AG09309 (cell line): ENCODE data around the gene FHOD1.

Experiments used
- DNase-seq: peaks from one replicate; pipeline ENCODE4 v3.0.0-alpha.2; 2010; ENCODE audit warnings: low read depth
- H3K4me3 ChIP-seq: 2 replicates; pipeline ENCODE4 v1.5.1; 2011; ENCODE audit warnings: mild to moderate bottlenecking, low read depth, low read length, moderate library complexity; ENCODE audit not compliant: control insufficient read depth
- CTCF ChIP-seq: IDR thresholded peaks from 2 replicates; pipeline ENCODE4 v1.5.1; 2011; ENCODE audit warnings: mild to moderate bottlenecking, low read depth, low read length, inconsistent platforms; ENCODE audit not compliant: insufficient read depth, control insufficient read depth; ENCODE audit errors: missing control alignments

Gene FHOD1

DNA sequence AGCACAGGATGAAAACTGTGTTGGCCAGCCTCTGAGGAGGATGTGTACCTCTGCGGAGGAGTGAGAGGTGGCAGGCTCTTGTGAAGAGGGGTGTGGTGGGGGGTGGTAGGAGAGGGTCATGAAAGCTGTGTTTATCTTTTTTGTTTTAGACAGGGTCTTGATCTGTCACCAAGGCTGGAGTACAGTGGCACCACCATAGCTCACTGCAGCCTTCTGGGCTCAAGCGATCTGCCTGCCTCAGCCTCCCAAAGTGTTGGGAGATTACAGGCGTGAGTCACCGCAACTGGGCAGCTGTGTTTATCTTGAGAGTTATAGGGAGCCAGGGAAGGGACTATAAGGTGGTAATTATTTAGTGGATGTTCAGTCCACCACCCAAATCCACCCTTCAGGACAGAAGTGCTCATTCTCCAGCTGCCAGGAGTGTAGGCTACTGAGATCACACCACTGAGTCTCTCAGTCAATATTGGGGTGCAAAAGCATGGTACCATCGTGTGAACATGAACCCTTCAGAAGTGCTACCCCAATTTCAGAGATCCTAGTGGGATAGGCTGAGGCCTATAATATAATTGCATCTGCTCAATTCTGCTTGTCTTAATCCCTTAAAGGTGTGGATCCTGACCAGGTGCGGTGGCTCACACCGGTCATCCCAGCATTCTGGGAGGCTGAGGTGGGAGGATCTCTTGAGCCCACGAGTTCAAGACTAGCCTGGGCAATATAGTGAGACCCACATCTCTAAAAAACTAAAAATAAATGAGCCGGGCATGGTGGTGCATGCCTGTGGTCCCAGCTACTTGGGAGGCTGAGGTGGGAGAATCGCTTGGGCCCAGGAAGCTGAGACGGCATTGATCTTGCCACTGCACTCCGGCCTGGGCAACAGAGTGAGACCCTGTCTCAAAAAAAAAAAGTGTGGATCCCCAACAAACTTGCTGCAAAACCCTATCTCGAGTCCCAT is 56.6 kb downstream of the FHOD1 start:
- TF ChIP-seq CTCF: no peak
- no peak for DNase-seq
- no peak overlapping the region for H3K4me3 ChIP-seq

DNA sequence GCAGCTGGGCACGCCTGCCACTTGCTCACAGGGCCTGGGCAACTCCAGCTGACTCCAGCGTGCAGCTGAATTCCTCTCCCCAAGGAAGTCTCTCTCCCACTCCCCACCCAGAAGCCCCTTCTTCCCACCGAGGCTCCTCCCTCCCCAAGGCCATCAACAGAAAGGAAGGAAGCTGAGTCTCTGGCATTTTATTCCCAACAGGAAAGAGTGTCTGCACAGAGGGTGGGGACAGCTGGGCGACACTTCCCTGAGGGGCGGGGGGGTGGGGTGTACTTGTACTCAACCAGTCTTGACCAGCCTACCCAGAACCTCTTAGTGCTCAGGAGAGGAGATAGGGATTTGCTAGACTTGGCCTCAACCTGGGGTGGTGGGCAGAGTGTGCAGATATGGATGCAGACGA is 57.2 kb downstream of the FHOD1 start, which contains the start of gene EXOC3L1:
EXOC3L1 (minus strand) TSS at position 96 of the 400 bp plus-strand sequence. CDS start 460 bp downstream, outside the sequence.
- H3K4me3 ChIP-seq: no peak within 1 kb of the TSS
- no peak for DNase-seq
- no peak for TF ChIP-seq CTCF

DNA sequence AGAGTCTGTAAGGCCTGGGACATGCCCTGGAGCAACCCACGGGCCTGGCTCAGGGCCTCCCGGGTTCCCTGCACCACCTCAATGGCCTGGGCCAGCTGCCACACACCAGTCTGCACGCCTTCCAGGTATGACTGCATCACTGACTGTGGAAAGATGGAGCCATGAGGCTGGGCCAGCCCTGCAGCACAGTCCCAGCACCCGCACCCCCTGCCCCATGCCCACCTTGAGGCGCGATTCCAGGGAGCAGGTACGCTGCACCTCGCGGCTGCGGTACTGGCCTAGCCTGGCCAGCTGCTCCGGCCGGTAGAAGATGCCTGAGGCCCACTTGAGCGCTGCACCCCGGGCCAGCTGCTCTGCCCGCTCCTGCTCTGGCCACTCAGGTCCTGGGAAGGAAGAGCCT is 58.5 kb downstream of the FHOD1 start:
- TF ChIP-seq CTCF: no peak
- H3K4me3 ChIP-seq: no peak overlapping the region

DNA sequence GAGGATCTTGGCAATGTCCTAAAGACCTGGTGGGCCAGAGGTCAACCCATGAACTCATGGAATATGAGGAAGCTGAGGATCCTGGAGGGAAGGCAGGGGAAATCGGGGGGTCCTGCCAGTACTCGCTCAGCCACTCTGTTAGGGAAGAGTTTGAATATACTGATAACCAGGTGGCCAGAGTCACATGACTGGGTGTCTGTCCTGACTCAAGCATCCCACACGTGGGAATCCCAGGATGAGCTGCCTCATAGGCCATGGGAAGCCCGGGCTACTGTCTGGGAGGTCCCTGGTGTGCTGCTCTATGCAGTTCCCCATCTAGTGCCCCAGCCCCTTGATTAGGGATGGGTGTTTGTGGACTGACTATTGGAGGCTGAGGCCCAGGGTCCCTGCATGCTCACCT is 59.0 kb downstream of the FHOD1 start:
- no peak for TF ChIP-seq CTCF
- no peak for DNase-seq
- no peak overlapping the region for H3K4me3 ChIP-seq

More for the DNA sequence above, 58.5 kb downstream of the FHOD1 start:
- DNase-seq: no peak

GRCh38 chr16:67187175-67187890 is 59.9 kb downstream of the FHOD1 start:
- no peak overlapping the region for H3K4me3 ChIP-seq
- DNase-seq: no peak
- TF ChIP-seq CTCF: no peak

- no peak for TF ChIP-seq CTCF
- H3K4me3 ChIP-seq: no peak overlapping the region
- no peak for DNase-seq
These were observed 60.7 kb downstream of the FHOD1 start for GRCh38 chr16:67186550-67186950.
